Liver (tissue), 9 donors: Measurements from ENCODE around the gene SCGB3A1. TPM values are rescaled to one million over a fixed set of nuclear protein-coding genes. Genes with fewer than 3 reads are reported as not detected.

Source experiments
- DNase-seq: peaks from one replicate; pipeline ENCODE4 v3.0.0-alpha.2; 2017; ENCODE audit warnings: low spot score
- H3K27ac ChIP-seq, 2 donors: one replicate each; pipeline ENCODE4 v1.7.0; 2013; ENCODE audit warnings: inconsistent platforms in 2 of 2, low read length in 2 of 2, control low read depth in 1 of 2, low read depth in 1 of 2, mild to moderate bottlenecking in 1 of 2
- H3K27me3 ChIP-seq, 4 donors: one replicate each; pipeline versions ENCODE4 v1.6.1 to v1.7.0; 2013; ENCODE audit warnings: low read length in 3 of 4, inconsistent platforms in 1 of 4, mild to moderate bottlenecking in 1 of 4, moderate library complexity in 1 of 4; ENCODE audit not compliant: control insufficient read depth in 4 of 4, insufficient read depth in 4 of 4
- H3K36me3 ChIP-seq, 4 donors: one replicate each; pipeline versions ENCODE4 v1.6.1 to v1.7.0; 2013; ENCODE audit warnings: low read length in 3 of 4, mild to moderate bottlenecking in 3 of 4, low read depth in 1 of 4, moderate library complexity in 1 of 4; ENCODE audit not compliant: control insufficient read depth in 4 of 4, insufficient read depth in 3 of 4
- H3K4me1 ChIP-seq, 4 donors: one replicate each; pipeline versions ENCODE4 v1.6.1 to v1.7.0; 2013; ENCODE audit warnings: low read length in 3 of 4, mild to moderate bottlenecking in 3 of 4, moderate library complexity in 1 of 4; ENCODE audit not compliant: control insufficient read depth in 4 of 4, insufficient read depth in 4 of 4
- H3K4me3 ChIP-seq, 3 donors: one replicate each; pipeline versions ENCODE4 v1.6.1 to v1.7.0; 2013; ENCODE audit warnings: low read length in 3 of 3, control low read depth in 1 of 3, low read depth in 1 of 3, mild to moderate bottlenecking in 1 of 3
- H3K9ac ChIP-seq, 2 donors: one replicate each; pipeline ENCODE4 v1.7.0; 2013; ENCODE audit warnings: low read length in 2 of 2, mild to moderate bottlenecking in 2 of 2, moderate library complexity in 2 of 2, control low read depth in 1 of 2, low read depth in 1 of 2
- H3K9me3 ChIP-seq, 4 donors: one replicate each; pipeline versions ENCODE4 v1.6.1 to v1.7.0; 2013; ENCODE audit warnings: low read length in 3 of 4; ENCODE audit not compliant: control insufficient read depth in 4 of 4
- FOXA1 ChIP-seq: IDR thresholded peaks from 2 replicates; pipeline ENCODE4 v1.6.1; 2016; ENCODE audit warnings: antibody characterized with exemption
- FOXA2 ChIP-seq: IDR thresholded peaks from 2 replicates; pipeline ENCODE4 v1.6.1; 2016; ENCODE audit warnings: antibody characterized with exemption
- GABPA ChIP-seq, 2 donors: IDR thresholded peaks in 1 of 2; conservative IDR thresholded peaks in 1 of 2; 2 replicates each; pipeline ENCODE4 v1.6.1; 2016; ENCODE audit warnings: antibody characterized with exemption in 2 of 2, mild to moderate bottlenecking in 1 of 2, moderate library complexity in 1 of 2
- HNF4A ChIP-seq, 2 donors: conservative IDR thresholded peaks; 2 replicates each; pipeline ENCODE4 v1.6.1; 2016; ENCODE audit warnings: antibody characterized with exemption in 2 of 2, mild to moderate bottlenecking in 2 of 2
- HNF4G ChIP-seq: IDR thresholded peaks from 2 replicates; pipeline ENCODE4 v1.6.1; 2016; ENCODE audit warnings: antibody characterized with exemption
- JUND ChIP-seq, 2 donors: IDR thresholded peaks; 2 replicates each; pipeline ENCODE4 v1.6.1; 2016; ENCODE audit warnings: antibody characterized with exemption in 2 of 2
- NR2F2 ChIP-seq: IDR thresholded peaks from 2 replicates; pipeline ENCODE4 v1.6.1; 2016; ENCODE audit warnings: antibody characterized with exemption
- RXRA ChIP-seq, 2 donors: IDR thresholded peaks; 2 replicates each; pipeline ENCODE4 v1.6.1; 2017 to 2018; ENCODE audit warnings: antibody characterized with exemption in 2 of 2, mild to moderate bottlenecking in 1 of 2
- TAF1 ChIP-seq: conservative IDR thresholded peaks from 2 replicates; pipeline ENCODE4 v1.6.1; 2016; ENCODE audit warnings: antibody characterized with exemption, mild to moderate bottlenecking
- YY1 ChIP-seq: IDR thresholded peaks from 2 replicates; pipeline ENCODE4 v1.6.1; 2016; ENCODE audit warnings: antibody characterized with exemption, mild to moderate bottlenecking
- WGBS: extraction: QIAGEN DNeasy Blood & Tissue Kit; methylation state at CpG from one replicate; pipeline ENCODE4 v1.1.7; 2013; 5-methylcytosine and 5-hydroxymethylcytosine counted together
- polyA plus RNA-seq, 2 donors: library from polyadenylated mRNA; stranded (reverse) in 1 of 2; unstranded in 1 of 2; fragments of 200-250 nt in 1 of 2; fragments of >200 nt in 1 of 2; fragmentation: Nextera tagmentation in 1 of 2; extraction: Ambion mirVana in 1 of 2; gene quantifications; one replicate each; pipeline versions ENCODE4 v1.2.1 to v1.2.3, GENCODE V29; 2013 to 2015
- total RNA-seq, 2 donors: library from RNA; depleted of rRNA; stranded (reverse); fragments of >200 nt; gene quantifications; one replicate each; pipeline ENCODE4 v1.2.3, GENCODE V29; 2014
- TF ChIP-seq, protein P1 (sequence below): fragments of 150-350 bp; IDR thresholded peaks from 2 replicates; pipeline ENCODE4 v1.5.1; 2017; ENCODE audit warnings: improper control_type of control experiment, low read depth, low read length; ENCODE audit not compliant: missing input control
- TF ChIP-seq, protein P2 (sequence below): IDR thresholded peaks from 2 replicates; pipeline ENCODE4 v1.6.1; 2016; ENCODE audit warnings: antibody characterized with exemption
- TF ChIP-seq, protein P3 (sequence below): IDR thresholded peaks from 2 replicates; pipeline ENCODE4 v1.6.1; 2016; ENCODE audit warnings: antibody characterized with exemption, mild to moderate bottlenecking
- TF ChIP-seq, protein P4 (sequence below): IDR thresholded peaks from 2 replicates; pipeline ENCODE4 v1.6.1; 2016; ENCODE audit warnings: antibody characterized with exemption
- TF ChIP-seq, protein P5 (sequence below): IDR thresholded peaks from 2 replicates; pipeline ENCODE4 v1.6.1; 2016; ENCODE audit warnings: antibody characterized with exemption
- donor health status: healthy.
- donor health status: healthy.
- donor health status: healthy.
- donor health status: healthy.
- donor health status: healthy.

SCGB3A1 gene
- total and polyA plus RNA-seq, 4 donors: 1.5 TPM; not detected in 2

DNA sequence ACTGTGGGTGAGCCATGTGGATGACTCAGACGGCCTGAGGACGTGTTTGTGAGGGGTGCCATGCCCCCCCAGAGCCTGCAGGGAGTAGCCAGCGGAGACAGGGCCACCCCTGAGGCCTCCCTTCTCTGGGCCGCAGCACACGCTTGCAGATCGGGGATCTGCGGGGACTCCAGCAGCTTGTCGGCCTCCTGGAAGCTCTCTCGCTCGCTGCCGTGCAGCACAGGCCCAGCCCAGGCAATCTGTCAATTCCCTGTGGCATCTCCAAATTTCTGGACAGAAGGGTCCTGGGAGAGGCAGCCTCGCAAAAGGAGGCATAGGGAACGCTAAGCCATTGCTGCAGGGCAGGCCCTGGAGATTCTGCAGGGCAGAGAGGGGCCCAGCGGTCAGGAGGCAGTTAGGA lies 36.9 kb upstream of the SCGB3A1 start:
- Histone ChIP-seq H3K27me3 (no peaks in the 10 kb centered on the region), H3K27ac (no peak overlapping the region), H3K4me3 (no peak overlapping the region), H3K4me1 (no peaks in the 10 kb centered on the region), H3K36me3 (no peaks in the 10 kb centered on the region), H3K9me3 (no peaks in the 10 kb centered on the region), H3K9ac (no peak overlapping the region)
- TF ChIP-seq, protein P1, sequence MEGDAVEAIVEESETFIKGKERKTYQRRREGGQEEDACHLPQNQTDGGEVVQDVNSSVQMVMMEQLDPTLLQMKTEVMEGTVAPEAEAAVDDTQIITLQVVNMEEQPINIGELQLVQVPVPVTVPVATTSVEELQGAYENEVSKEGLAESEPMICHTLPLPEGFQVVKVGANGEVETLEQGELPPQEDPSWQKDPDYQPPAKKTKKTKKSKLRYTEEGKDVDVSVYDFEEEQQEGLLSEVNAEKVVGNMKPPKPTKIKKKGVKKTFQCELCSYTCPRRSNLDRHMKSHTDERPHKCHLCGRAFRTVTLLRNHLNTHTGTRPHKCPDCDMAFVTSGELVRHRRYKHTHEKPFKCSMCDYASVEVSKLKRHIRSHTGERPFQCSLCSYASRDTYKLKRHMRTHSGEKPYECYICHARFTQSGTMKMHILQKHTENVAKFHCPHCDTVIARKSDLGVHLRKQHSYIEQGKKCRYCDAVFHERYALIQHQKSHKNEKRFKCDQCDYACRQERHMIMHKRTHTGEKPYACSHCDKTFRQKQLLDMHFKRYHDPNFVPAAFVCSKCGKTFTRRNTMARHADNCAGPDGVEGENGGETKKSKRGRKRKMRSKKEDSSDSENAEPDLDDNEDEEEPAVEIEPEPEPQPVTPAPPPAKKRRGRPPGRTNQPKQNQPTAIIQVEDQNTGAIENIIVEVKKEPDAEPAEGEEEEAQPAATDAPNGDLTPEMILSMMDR: no peak
- TF ChIP-seq YY1 (no peak), RXRA (IDR thresholded peaks at IDR 0.05) (no peak), NR2F2 (no peak), FOXA1 (no peak), HNF4A (conservative IDR thresholded peaks at IDR 0.05) (no peak), FOXA2 (no peak), JUND (IDR thresholded peaks at IDR 0.05) (no peak), HNF4G (no peak), GABPA (IDR thresholded peaks at IDR 0.05 in 1 of 2, conservative IDR thresholded peaks at IDR 0.05 in 1 of 2) (no peak), TAF1 (no peak)
- TF ChIP-seq, protein P2, sequence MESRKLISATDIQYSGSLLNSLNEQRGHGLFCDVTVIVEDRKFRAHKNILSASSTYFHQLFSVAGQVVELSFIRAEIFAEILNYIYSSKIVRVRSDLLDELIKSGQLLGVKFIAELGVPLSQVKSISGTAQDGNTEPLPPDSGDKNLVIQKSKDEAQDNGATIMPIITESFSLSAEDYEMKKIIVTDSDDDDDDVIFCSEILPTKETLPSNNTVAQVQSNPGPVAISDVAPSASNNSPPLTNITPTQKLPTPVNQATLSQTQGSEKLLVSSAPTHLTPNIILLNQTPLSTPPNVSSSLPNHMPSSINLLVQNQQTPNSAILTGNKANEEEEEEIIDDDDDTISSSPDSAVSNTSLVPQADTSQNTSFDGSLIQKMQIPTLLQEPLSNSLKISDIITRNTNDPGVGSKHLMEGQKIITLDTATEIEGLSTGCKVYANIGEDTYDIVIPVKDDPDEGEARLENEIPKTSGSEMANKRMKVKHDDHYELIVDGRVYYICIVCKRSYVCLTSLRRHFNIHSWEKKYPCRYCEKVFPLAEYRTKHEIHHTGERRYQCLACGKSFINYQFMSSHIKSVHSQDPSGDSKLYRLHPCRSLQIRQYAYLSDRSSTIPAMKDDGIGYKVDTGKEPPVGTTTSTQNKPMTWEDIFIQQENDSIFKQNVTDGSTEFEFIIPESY: no peak
- TF ChIP-seq, protein P3, sequence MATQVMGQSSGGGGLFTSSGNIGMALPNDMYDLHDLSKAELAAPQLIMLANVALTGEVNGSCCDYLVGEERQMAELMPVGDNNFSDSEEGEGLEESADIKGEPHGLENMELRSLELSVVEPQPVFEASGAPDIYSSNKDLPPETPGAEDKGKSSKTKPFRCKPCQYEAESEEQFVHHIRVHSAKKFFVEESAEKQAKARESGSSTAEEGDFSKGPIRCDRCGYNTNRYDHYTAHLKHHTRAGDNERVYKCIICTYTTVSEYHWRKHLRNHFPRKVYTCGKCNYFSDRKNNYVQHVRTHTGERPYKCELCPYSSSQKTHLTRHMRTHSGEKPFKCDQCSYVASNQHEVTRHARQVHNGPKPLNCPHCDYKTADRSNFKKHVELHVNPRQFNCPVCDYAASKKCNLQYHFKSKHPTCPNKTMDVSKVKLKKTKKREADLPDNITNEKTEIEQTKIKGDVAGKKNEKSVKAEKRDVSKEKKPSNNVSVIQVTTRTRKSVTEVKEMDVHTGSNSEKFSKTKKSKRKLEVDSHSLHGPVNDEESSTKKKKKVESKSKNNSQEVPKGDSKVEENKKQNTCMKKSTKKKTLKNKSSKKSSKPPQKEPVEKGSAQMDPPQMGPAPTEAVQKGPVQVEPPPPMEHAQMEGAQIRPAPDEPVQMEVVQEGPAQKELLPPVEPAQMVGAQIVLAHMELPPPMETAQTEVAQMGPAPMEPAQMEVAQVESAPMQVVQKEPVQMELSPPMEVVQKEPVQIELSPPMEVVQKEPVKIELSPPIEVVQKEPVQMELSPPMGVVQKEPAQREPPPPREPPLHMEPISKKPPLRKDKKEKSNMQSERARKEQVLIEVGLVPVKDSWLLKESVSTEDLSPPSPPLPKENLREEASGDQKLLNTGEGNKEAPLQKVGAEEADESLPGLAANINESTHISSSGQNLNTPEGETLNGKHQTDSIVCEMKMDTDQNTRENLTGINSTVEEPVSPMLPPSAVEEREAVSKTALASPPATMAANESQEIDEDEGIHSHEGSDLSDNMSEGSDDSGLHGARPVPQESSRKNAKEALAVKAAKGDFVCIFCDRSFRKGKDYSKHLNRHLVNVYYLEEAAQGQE: no peak
- TF ChIP-seq, protein P4, sequence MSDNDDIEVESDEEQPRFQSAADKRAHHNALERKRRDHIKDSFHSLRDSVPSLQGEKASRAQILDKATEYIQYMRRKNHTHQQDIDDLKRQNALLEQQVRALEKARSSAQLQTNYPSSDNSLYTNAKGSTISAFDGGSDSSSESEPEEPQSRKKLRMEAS: no peak
- TF ChIP-seq, protein P5, sequence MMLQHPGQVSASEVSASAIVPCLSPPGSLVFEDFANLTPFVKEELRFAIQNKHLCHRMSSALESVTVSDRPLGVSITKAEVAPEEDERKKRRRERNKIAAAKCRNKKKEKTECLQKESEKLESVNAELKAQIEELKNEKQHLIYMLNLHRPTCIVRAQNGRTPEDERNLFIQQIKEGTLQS: no peak
- 86% methylated on average over 14 of the region's 14 CpGs for WGBS
- DNase-seq: no peak
